Myocyte (in vitro differentiated cells): ENCODE measurements around the gene TYW1B. TPM values are rescaled to one million over a fixed set of nuclear protein-coding genes. Genes with fewer than 3 reads are reported as not detected.
"Not testable (repeated sequence)": the region's sequence is repeated elsewhere in the genome, so short reads cannot be mapped to it uniquely, and the experiment has no call there.

Experiments
- DNase-seq: peaks from one replicate; pipeline ENCODE4 v3.0.0-alpha.2; 2012; ENCODE audit warnings: low read depth
- polyA plus RNA-seq: library from polyadenylated mRNA; unstranded; fragments of >200 nt; gene quantifications from one replicate; pipeline ENCODE4 v1.2.1, GENCODE V29; 2012; ENCODE audit warnings: missing spikeins
- total RNA-seq: library from RNA; depleted of rRNA; stranded (reverse); fragments of >200 nt; gene quantifications from 2 replicates; pipeline ENCODE4 v1.2.3, GENCODE V29; 2014

TYW1B gene
- total RNA-seq: 3.2 and 4.4 TPM in 2 replicates
- polyA plus RNA-seq: 1.7 TPM

GRCh38 chr7:72827839-72828591 is at the start of gene TYW1B:
TYW1B (minus strand) TSS chr7:72828200; CDS start chr7:72828075, 125 bp downstream.
- peak; percentile 99 for DNase-seq

- DNase-seq: not testable (repeated sequence)
Observed at GRCh38 chr7:72867591-72867990, 39.6 kb upstream of the TYW1B start.

GRCh38 chr7:72858846-72859400 is 30.9 kb upstream of the TYW1B start:
- not testable (repeated sequence) for DNase-seq

GRCh38 chr7:72857925-72858324 is 29.9 kb upstream of the TYW1B start:
- peak; percentile 13 for DNase-seq

GRCh38 chr7:72855261-72855660 is 27.3 kb upstream of the TYW1B start:
- not testable (repeated sequence) for DNase-seq

- DNase-seq: not testable (repeated sequence)
Observed at GRCh38 chr7:72852937-72853336, 24.9 kb upstream of the TYW1B start.

GRCh38 chr7:72850746-72851145 is 22.7 kb upstream of the TYW1B start:
- not testable (repeated sequence) for DNase-seq

GRCh38 chr7:72844146-72844545 is 16.1 kb upstream of the TYW1B start:
- not testable (repeated sequence) for DNase-seq

- DNase-seq: not testable (repeated sequence)
Observed at GRCh38 chr7:72843166-72843565, 15.2 kb upstream of the TYW1B start.

GRCh38 chr7:72840966-72841511 is 13.0 kb upstream of the TYW1B start:
- not testable (repeated sequence) for DNase-seq

GRCh38 chr7:72838315-72838714 is 10.3 kb upstream of the TYW1B start:
- DNase-seq: not testable (repeated sequence)

- DNase-seq: not testable (repeated sequence)
Observed at GRCh38 chr7:72837291-72837690, 9.3 kb upstream of the TYW1B start.

- peak; percentile 65 for DNase-seq
Observed at GRCh38 chr7:72830567-72830966, 2.6 kb upstream of the TYW1B start.

- DNase-seq: peak; percentile 94
Observed at GRCh38 chr7:72829687-72830354, 1.8 kb upstream of the TYW1B start.

- peak; percentile 100 for DNase-seq
Observed at GRCh38 chr7:72829291-72829686, 1.3 kb upstream of the TYW1B start.

GRCh38 chr7:72823765-72824732 is 4.0 kb downstream of the TYW1B start:
- DNase-seq: peak; percentile 53

GRCh38 chr7:72822497-72822896 is 5.5 kb downstream of the TYW1B start:
- DNase-seq: not testable (repeated sequence)

GRCh38 chr7:72818663-72819361 is 9.2 kb downstream of the TYW1B start:
- DNase-seq: not testable (repeated sequence)

- DNase-seq: not testable (repeated sequence)
Observed at GRCh38 chr7:72817661-72818060, 10.3 kb downstream of the TYW1B start.
